SU-DHL-6 (cell line): Measurements from ENCODE around the gene SNRNP48.

Experiments
- CTCF ChIP-seq: fragments of 200-600 bp; sonication (generic); IDR thresholded peaks from one replicate; pipeline ENCODE4 v1.5.1; 2017; ENCODE audit warnings: antibody characterized with exemption, mild to moderate bottlenecking, low read length, moderate library complexity; ENCODE audit not compliant: insufficient read depth, poor library complexity, severe bottlenecking
- EZH2phosphoT487 ChIP-seq: fragments of 200-600 bp; sonication (generic), shearing (Covaris generic); conservative IDR thresholded peaks from 2 replicates; pipeline ENCODE4 v1.6.1; 2018; ENCODE audit warnings: mild to moderate bottlenecking, antibody characterized with exemption, low read length, moderate library complexity, mixed read lengths

- TF ChIP-seq CTCF (no peak), EZH2phosphoT487 (no peak)
These were observed 35.3 kb upstream of the SNRNP48 start for GRCh38 chr6:7554533-7555275.
